ENCODE data around the gene PSME2. TPM values are rescaled to one million over a fixed set of nuclear protein-coding genes. Genes with fewer than 3 reads are reported as not detected.

Gene PSME2
- total and polyA plus RNA-seq, 9 of the 15 experiments (the other 6 are each of a cell fraction or from before 2014, with no cell fraction given), result 111 to 579 (median 159) TPM

DNA sequence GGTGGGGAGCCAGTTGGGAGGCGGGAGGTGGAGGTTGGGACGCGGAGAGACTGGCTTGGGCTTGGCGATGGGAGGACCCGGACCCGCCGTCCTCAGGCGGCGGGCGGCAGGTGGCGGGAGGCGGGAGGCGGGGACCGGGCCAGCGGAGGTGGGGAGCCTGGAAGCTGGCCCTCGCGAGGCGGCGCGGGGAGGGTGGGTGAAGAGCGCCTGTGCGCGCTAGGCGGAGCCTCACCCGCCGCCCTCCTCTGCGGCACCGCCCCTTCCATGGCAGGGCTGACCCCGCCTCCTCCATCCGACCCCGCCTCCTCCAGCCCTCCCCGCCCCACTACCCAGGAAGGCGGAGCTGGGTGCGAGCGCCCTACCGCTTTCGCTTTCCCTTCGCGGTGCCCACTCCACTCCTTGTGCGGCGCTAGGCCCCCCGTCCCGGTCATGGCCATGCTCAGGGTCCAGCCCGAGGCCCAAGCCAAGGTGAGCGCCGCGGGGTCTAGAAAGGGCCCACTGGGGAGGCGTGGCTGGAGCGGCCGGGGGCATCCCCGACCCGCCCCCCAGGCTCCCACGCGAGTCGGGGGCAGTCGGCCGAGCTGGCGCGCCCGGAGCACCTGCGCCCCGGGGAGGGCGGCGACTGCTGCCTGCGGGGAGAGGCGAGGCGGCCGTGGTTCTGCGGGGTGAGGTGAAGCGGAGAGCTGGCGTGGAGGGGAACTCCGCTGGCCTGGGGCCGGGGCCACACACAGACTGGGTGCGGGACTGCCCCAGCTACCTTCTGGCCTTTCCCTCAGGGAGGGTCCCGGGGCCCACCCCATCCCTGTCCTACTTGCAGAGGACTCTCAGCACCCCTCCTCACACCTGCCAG is 10.4 kb downstream of the PSME2 start, which contains the start of gene PSME1 (continued):
- TF ChIP-seq, protein P1, sequence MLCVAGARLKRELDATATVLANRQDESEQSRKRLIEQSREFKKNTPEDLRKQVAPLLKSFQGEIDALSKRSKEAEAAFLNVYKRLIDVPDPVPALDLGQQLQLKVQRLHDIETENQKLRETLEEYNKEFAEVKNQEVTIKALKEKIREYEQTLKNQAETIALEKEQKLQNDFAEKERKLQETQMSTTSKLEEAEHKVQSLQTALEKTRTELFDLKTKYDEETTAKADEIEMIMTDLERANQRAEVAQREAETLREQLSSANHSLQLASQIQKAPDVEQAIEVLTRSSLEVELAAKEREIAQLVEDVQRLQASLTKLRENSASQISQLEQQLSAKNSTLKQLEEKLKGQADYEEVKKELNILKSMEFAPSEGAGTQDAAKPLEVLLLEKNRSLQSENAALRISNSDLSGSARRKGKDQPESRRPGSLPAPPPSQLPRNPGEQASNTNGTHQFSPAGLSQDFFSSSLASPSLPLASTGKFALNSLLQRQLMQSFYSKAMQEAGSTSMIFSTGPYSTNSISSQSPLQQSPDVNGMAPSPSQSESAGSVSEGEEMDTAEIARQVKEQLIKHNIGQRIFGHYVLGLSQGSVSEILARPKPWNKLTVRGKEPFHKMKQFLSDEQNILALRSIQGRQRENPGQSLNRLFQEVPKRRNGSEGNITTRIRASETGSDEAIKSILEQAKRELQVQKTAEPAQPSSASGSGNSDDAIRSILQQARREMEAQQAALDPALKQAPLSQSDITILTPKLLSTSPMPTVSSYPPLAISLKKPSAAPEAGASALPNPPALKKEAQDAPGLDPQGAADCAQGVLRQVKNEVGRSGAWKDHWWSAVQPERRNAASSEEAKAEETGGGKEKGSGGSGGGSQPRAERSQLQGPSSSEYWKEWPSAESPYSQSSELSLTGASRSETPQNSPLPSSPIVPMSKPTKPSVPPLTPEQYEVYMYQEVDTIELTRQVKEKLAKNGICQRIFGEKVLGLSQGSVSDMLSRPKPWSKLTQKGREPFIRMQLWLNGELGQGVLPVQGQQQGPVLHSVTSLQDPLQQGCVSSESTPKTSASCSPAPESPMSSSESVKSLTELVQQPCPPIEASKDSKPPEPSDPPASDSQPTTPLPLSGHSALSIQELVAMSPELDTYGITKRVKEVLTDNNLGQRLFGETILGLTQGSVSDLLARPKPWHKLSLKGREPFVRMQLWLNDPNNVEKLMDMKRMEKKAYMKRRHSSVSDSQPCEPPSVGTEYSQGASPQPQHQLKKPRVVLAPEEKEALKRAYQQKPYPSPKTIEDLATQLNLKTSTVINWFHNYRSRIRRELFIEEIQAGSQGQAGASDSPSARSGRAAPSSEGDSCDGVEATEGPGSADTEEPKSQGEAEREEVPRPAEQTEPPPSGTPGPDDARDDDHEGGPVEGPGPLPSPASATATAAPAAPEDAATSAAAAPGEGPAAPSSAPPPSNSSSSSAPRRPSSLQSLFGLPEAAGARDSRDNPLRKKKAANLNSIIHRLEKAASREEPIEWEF (CRISPR knock-in tag; IDR thresholded peaks at IDR 0.05), result no peak
- TF ChIP-seq CBFA2T2 (conservative IDR thresholded peaks at IDR 0.05) (no peak), POLR2AphosphoS5 (IDR thresholded peaks at IDR 0.05; ENCODE audit: control insufficient read depth, insufficient read depth, low read depth, low read length) (no peak), ZFP1 (CRISPR knock-in tag; IDR thresholded peaks at IDR 0.05) (no peak), POLR2A (conservative IDR thresholded peaks at IDR 0.05) (peak; percentile 58), ZNF75A (CRISPR knock-in tag; IDR thresholded peaks at IDR 0.05) (no peak), PTTG1 (tag; IDR thresholded peaks at IDR 0.05; ENCODE audit: low read depth) (no peak), ATF7 (IDR thresholded peaks at IDR 0.05) (peak; percentile 27; the same call in 1 of the 2 replicates), DNMT1 (IDR thresholded peaks at IDR 0.05) (no peak), ZNF445 (CRISPR knock-in tag; IDR thresholded peaks at IDR 0.05; ENCODE audit: low read depth) (no peak), MAFK (IDR thresholded peaks at IDR 0.05; ENCODE audit: low read length) (no peak), ZNF780A (CRISPR knock-in tag; IDR thresholded peaks at IDR 0.05) (no peak), ESRRB (CRISPR knock-in tag; IDR thresholded peaks at IDR 0.05; ENCODE audit: borderline replicate concordance) (no peak), ZNF3 (CRISPR knock-in tag; IDR thresholded peaks at IDR 0.05) (no peak)
- TF ChIP-seq, protein P2, sequence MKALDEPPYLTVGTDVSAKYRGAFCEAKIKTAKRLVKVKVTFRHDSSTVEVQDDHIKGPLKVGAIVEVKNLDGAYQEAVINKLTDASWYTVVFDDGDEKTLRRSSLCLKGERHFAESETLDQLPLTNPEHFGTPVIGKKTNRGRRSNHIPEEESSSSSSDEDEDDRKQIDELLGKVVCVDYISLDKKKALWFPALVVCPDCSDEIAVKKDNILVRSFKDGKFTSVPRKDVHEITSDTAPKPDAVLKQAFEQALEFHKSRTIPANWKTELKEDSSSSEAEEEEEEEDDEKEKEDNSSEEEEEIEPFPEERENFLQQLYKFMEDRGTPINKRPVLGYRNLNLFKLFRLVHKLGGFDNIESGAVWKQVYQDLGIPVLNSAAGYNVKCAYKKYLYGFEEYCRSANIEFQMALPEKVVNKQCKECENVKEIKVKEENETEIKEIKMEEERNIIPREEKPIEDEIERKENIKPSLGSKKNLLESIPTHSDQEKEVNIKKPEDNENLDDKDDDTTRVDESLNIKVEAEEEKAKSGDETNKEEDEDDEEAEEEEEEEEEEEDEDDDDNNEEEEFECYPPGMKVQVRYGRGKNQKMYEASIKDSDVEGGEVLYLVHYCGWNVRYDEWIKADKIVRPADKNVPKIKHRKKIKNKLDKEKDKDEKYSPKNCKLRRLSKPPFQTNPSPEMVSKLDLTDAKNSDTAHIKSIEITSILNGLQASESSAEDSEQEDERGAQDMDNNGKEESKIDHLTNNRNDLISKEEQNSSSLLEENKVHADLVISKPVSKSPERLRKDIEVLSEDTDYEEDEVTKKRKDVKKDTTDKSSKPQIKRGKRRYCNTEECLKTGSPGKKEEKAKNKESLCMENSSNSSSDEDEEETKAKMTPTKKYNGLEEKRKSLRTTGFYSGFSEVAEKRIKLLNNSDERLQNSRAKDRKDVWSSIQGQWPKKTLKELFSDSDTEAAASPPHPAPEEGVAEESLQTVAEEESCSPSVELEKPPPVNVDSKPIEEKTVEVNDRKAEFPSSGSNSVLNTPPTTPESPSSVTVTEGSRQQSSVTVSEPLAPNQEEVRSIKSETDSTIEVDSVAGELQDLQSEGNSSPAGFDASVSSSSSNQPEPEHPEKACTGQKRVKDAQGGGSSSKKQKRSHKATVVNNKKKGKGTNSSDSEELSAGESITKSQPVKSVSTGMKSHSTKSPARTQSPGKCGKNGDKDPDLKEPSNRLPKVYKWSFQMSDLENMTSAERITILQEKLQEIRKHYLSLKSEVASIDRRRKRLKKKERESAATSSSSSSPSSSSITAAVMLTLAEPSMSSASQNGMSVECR (CRISPR knock-in tag; IDR thresholded peaks at IDR 0.05), result peak; percentile 88
- TF ChIP-seq, protein P3, sequence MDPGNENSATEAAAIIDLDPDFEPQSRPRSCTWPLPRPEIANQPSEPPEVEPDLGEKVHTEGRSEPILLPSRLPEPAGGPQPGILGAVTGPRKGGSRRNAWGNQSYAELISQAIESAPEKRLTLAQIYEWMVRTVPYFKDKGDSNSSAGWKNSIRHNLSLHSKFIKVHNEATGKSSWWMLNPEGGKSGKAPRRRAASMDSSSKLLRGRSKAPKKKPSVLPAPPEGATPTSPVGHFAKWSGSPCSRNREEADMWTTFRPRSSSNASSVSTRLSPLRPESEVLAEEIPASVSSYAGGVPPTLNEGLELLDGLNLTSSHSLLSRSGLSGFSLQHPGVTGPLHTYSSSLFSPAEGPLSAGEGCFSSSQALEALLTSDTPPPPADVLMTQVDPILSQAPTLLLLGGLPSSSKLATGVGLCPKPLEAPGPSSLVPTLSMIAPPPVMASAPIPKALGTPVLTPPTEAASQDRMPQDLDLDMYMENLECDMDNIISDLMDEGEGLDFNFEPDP (CRISPR knock-in tag; IDR thresholded peaks at IDR 0.05), result no peak
- TF ChIP-seq, protein P4, sequence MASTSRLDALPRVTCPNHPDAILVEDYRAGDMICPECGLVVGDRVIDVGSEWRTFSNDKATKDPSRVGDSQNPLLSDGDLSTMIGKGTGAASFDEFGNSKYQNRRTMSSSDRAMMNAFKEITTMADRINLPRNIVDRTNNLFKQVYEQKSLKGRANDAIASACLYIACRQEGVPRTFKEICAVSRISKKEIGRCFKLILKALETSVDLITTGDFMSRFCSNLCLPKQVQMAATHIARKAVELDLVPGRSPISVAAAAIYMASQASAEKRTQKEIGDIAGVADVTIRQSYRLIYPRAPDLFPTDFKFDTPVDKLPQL (IDR thresholded peaks at IDR 0.05; ENCODE audit: extremely low read depth, insufficient read length), result no peak

All from K562 (cell line).